ENCODE data around the gene HDAC9. TPM values are rescaled to one million over a fixed set of nuclear protein-coding genes. Genes with fewer than 3 reads are reported as not detected.

Gene HDAC9
- total RNA-seq, 1 donor from 2014 or later: 28.6 TPM

- H3K4me2 ChIP-seq: no peak overlapping the region
- Mint-ChIP-seq H3K27me3 (ENCODE audit: insufficient read depth, low read depth) (no peaks in the 10 kb centered on the region), H3K27ac (no peak overlapping the region), H3K9me3 (no peaks in the 10 kb centered on the region), H3K4me3 (no peak overlapping the region), H3K36me3 (no peaks in the 10 kb centered on the region), H3K4me1 (peaks cover 2% of the 10 kb centered on the region)
- no peaks in the 10 kb centered on the region for H3K36me3 ChIP-seq
- H3K27me3 ChIP-seq: no peaks in the 10 kb centered on the region
- H4K20me1 ChIP-seq (ENCODE audit: low read depth): no peaks in the 10 kb centered on the region
- H3K79me2 ChIP-seq (ENCODE audit: low read depth): no peaks in the 10 kb centered on the region
- no peaks in the 10 kb centered on the region for H3F3A ChIP-seq (ENCODE audit: low read depth)
- no peak overlapping the region for H2AFZ ChIP-seq (replicated peaks)
- H3K9ac ChIP-seq: no peak overlapping the region
- TF ChIP-seq EZH2phosphoT487 (IDR thresholded peaks at IDR 0.05) (no peak), CTCF (IDR thresholded peaks at IDR 0.05) (no peak), EZH2 (IDR thresholded peaks at IDR 0.05) (no peak)
- H3K27ac ChIP-seq: no peak overlapping the region
- H3K4me3 ChIP-seq: no peak overlapping the region
- no peaks in the 10 kb centered on the region for H3K4me1 ChIP-seq
- DNase-seq (ENCODE audit: low spot score): no peak
- H3K9me3 ChIP-seq (ENCODE audit: low read depth): no peaks in the 10 kb centered on the region
Observed at GRCh38 chr7:18902892-18903291, 407.3 kb downstream of the HDAC9 start.

DNA sequence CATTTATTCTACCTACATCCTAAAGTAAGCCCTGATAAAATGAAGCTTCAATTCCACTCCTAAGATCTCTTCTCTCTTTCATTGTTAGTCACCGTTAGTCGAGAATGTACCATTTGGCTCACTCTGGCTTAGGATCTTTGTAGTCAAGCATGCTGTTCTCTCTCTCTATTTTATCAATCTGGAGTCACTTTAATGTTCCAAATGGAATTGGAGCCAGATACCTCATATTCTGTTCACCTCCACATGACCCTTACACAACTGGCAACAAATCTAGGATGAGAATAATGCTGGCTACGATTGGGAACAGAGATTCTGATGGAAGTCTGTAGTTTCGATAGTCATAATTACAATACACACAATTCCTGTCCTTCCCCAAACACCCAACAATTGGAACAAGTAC lies 408.1 kb downstream of the HDAC9 start:
- Histone ChIP-seq H3K4me3 (no peak overlapping the region), H3K27ac (no peak overlapping the region), H3K79me2 (ENCODE audit: low read depth) (no peaks in the 10 kb centered on the region), H3K4me1 (no peaks in the 10 kb centered on the region), H3K9me3 (ENCODE audit: low read depth) (no peaks in the 10 kb centered on the region), H3K36me3 (no peaks in the 10 kb centered on the region), H3K4me2 (no peak overlapping the region), H3K9ac (no peak overlapping the region), H2AFZ (replicated peaks) (no peak overlapping the region), H4K20me1 (ENCODE audit: low read depth) (no peaks in the 10 kb centered on the region), H3F3A (ENCODE audit: low read depth) (no peaks in the 10 kb centered on the region), H3K27me3 (no peaks in the 10 kb centered on the region)
- DNase-seq (ENCODE audit: low spot score): no peak
- H3K27ac Mint-ChIP-seq: no peak overlapping the region
- peaks cover 2% of the 10 kb centered on the region for H3K4me1 Mint-ChIP-seq
- no peak for TF ChIP-seq EZH2 (IDR thresholded peaks at IDR 0.05)
- no peak for TF ChIP-seq CTCF (IDR thresholded peaks at IDR 0.05)
- TF ChIP-seq EZH2phosphoT487 (IDR thresholded peaks at IDR 0.05): no peak
- H3K4me3 Mint-ChIP-seq: no peak overlapping the region
- H3K27me3 Mint-ChIP-seq (ENCODE audit: insufficient read depth, low read depth): no peaks in the 10 kb centered on the region
- H3K9me3 Mint-ChIP-seq: no peaks in the 10 kb centered on the region
- no peaks in the 10 kb centered on the region for H3K36me3 Mint-ChIP-seq

- Histone ChIP-seq H3K4me2 (no peak overlapping the region), H3K36me3 (no peaks in the 10 kb centered on the region), H4K20me1 (ENCODE audit: low read depth) (no peaks in the 10 kb centered on the region), H3K9me3 (ENCODE audit: low read depth) (no peaks in the 10 kb centered on the region), H3K27ac (no peak overlapping the region), H3K9ac (no peak overlapping the region), H3K4me1 (no peaks in the 10 kb centered on the region), H3F3A (ENCODE audit: low read depth) (no peaks in the 10 kb centered on the region), H3K4me3 (no peak overlapping the region), H2AFZ (replicated peaks) (no peak overlapping the region), H3K27me3 (no peaks in the 10 kb centered on the region), H3K79me2 (ENCODE audit: low read depth) (no peaks in the 10 kb centered on the region)
- Mint-ChIP-seq H3K27ac (no peak overlapping the region), H3K27me3 (ENCODE audit: insufficient read depth, low read depth) (no peaks in the 10 kb centered on the region), H3K9me3 (no peaks in the 10 kb centered on the region), H3K4me3 (no peak overlapping the region), H3K36me3 (no peaks in the 10 kb centered on the region), H3K4me1 (peaks cover under 1% of the 10 kb centered on the region)
- TF ChIP-seq EZH2 (IDR thresholded peaks at IDR 0.05) (no peak), CTCF (IDR thresholded peaks at IDR 0.05) (no peak), EZH2phosphoT487 (IDR thresholded peaks at IDR 0.05) (no peak)
- no peak for DNase-seq (ENCODE audit: low spot score)
Observed at GRCh38 chr7:18905316-18905943, 409.9 kb downstream of the HDAC9 start.
